NCI-H748 (cell line): ENCODE measurements around the gene EIF3F.

Experiments
- DNase-seq: peaks from one replicate; lab custom pipeline; 2025; ENCODE audit not compliant: unreplicated experiment; lab: John Stamatoyannopoulos, UW

EIF3F gene

GRCh38 chr11:8036986-8037385, 49.8 kb downstream of the EIF3F start:
- no peak for DNase-seq

GRCh38 chr11:8038393-8038792, 51.3 kb downstream of the EIF3F start:
- peak; percentile 88 for DNase-seq

- no peak for DNase-seq
Observed at GRCh38 chr11:8038811-8039529, 51.8 kb downstream of the EIF3F start.

GRCh38 chr11:8039530-8040260, 52.6 kb downstream of the EIF3F start:
- DNase-seq = no peak

- no peak for DNase-seq
Observed at GRCh38 chr11:8040261-8040920, 53.3 kb downstream of the EIF3F start.

- no peak for DNase-seq
Observed at GRCh38 chr11:8040921-8041285, 53.8 kb downstream of the EIF3F start.

- DNase-seq = no peak
Observed at GRCh38 chr11:8041576-8041975, 54.4 kb downstream of the EIF3F start.

GRCh38 chr11:8043756-8044155, 56.6 kb downstream of the EIF3F start:
- DNase-seq = no peak

- DNase-seq = no peak
Observed at GRCh38 chr11:8045839-8046238, 58.7 kb downstream of the EIF3F start.

- no peak for DNase-seq
Observed at GRCh38 chr11:8047382-8047781, 60.2 kb downstream of the EIF3F start.

- DNase-seq = no peak
Observed at GRCh38 chr11:8049084-8049483, 61.9 kb downstream of the EIF3F start.
